ENCODE data around the gene OSTC.

- TF ChIP-seq CTCF (IDR thresholded peaks at IDR 0.05) (no peak), POLR2A (IDR thresholded peaks at IDR 0.05) (no peak)
These were observed 28.4 kb upstream of the OSTC start for GRCh38 chr4:108622022-108622421.

Measured in Peyer's patch (tissue), 4 donors.